Right lobe of liver (tissue), 6 donors: Measurements from ENCODE around the gene MYO1A. TPM values are rescaled to one million over a fixed set of nuclear protein-coding genes. Genes with fewer than 3 reads are reported as not detected.
A peak's percentile ranks its signal among the peaks of the same experiment; 100 is the strongest.

Experiments used
- ATAC-seq, 4 donors: fragments of 200-7000 bp; cut with Tn5 transposase; one replicate each; pipeline ENCODE4 v1.9.1; 2020; ENCODE audit warnings: mild to moderate bottlenecking in 4 of 4, moderate library complexity in 4 of 4
- DNase-seq, 3 donors: peaks; one replicate each; pipeline ENCODE4 v3.0.0-alpha.2; 2020
- H3K27ac ChIP-seq, 3 donors: fragments of 200-600 bp; one replicate each; pipeline ENCODE4 v1.8.0; 2022
- H3K27me3 ChIP-seq, 2 donors: fragments of 200-600 bp; one replicate each; pipeline ENCODE4 v1.8.0; 2022
- H3K36me3 ChIP-seq, 4 donors: fragments of 200-600 bp; sonication (generic) in 1 of 4; one replicate each; pipeline versions ENCODE4 v1.5.1 to v1.8.0; 2017 to 2022; ENCODE audit warnings: control low read depth in 1 of 4
- H3K4me1 ChIP-seq, 4 donors: fragments of 200-600 bp; sonication (generic) in 1 of 4; one replicate each; pipeline versions ENCODE4 v1.5.1 to v1.8.0; 2017 to 2022; ENCODE audit warnings: control low read depth in 1 of 4
- H3K4me3 ChIP-seq, 3 donors: fragments of 200-600 bp; one replicate each; pipeline ENCODE4 v1.8.0; 2022
- H3K9me3 ChIP-seq, 4 donors: fragments of 200-600 bp; sonication (generic) in 1 of 4; one replicate each; pipeline versions ENCODE4 v1.5.1 to v1.8.0; 2017 to 2022; ENCODE audit warnings: control low read depth in 1 of 4
- CTCF ChIP-seq, 4 donors: fragments of 200-600 bp in 3 of 4; fragments of 450-650 bp in 1 of 4; IDR thresholded peaks; one replicate each; pipeline versions ENCODE4 v1.5.1 to v1.8.0; 2016 to 2022; ENCODE audit warnings: antibody characterized with exemption in 4 of 4, mild to moderate bottlenecking in 2 of 4
- POLR2A ChIP-seq: fragments of 450-650 bp; IDR thresholded peaks from one replicate; pipeline ENCODE4 v1.6.1; 2017; ENCODE audit warnings: antibody characterized with exemption, mild to moderate bottlenecking
- WGBS: methylation state at CpG from one replicate; pipeline ENCODE4 v1.1.6; 2018; ENCODE audit warnings: low coverage, low lambda C conversion rate; ENCODE audit not compliant: insufficient coverage; ENCODE audit errors: missing lambda C conversion rate; 5-methylcytosine and 5-hydroxymethylcytosine counted together
- intact Hi-C, 2 donors: fragments of 100-400 bp; cut with DNase I; formaldehyde crosslinking; loops; one replicate each; pipeline versions ENCODE4 v1.11.2 to v1.14.1; 2022
- total RNA-seq, 6 experiments: library from RNA; depleted of rRNA in 2 of 6; stranded (reverse); fragments of >200 nt in 2 of 6; fragmentation: NEBNext Ultra II Directional in 3 of 6; extraction: Animal tissue kit (Norgen Biotek cat#: 25700) in 3 of 6; gene quantifications; one replicate each; pipeline versions ENCODE4 v1.1.0 to v1.2.4, GENCODE V29; 2016 to 2023
- donor health status: DM: no; HTN: yes; CAD: no.
- donor health status: DM: no; HTN: no; CAD: no.
- donor health status: DM: no; HTN: no; CAD: no.
- donor health status: DM: no; HTN: yes; CAD: no.
- donor health status: DM: no; HTN: yes; CAD: no.

MYO1A gene
- total RNA-seq, 6 experiments from 2014 or later, result 0.27 to 1.9 (median 0.68) TPM; not detected in 1

GRCh38 chr12:57046947-57047890 lies 2.7 kb downstream of the MYO1A start:
- Histone ChIP-seq H3K9me3 (no peaks in the 10 kb centered on the region), H3K4me3 (no peak overlapping the region), H3K36me3 (no peaks in the 10 kb centered on the region), H3K4me1 (no peaks in the 10 kb centered on the region), H3K27me3 (no peaks in the 10 kb centered on the region), H3K27ac (no peak overlapping the region)
- ATAC-seq, result peak; percentile 18 to 60 (median 41)
- intact Hi-C loops, result no loop called here
- 48% methylated on average over 3 of the region's 10 CpGs for WGBS
- DNase-seq, result no peak
- TF ChIP-seq CTCF (IDR thresholded peaks at IDR 0.05) (no peak), POLR2A (no peak)

- intact Hi-C loops, result no loop called here
- H3K4me1 ChIP-seq, result no peaks in the 10 kb centered on the region
- 50% methylated on average over 5 of the region's 6 CpGs for WGBS
These were observed 3.7 kb downstream of the MYO1A start for GRCh38 chr12:57046086-57046791.

GRCh38 chr12:57044889-57045288 lies 5.0 kb downstream of the MYO1A start:
- H3K36me3 ChIP-seq, result no peaks in the 10 kb centered on the region
- H3K9me3 ChIP-seq, result no peaks in the 10 kb centered on the region
- H3K4me3 ChIP-seq, result no peak overlapping the region
- intact Hi-C loops, result no loop called here
- H3K4me1 ChIP-seq, result no peaks in the 10 kb centered on the region
- no peak overlapping the region for H3K27ac ChIP-seq
- DNase-seq (no peak), ATAC-seq (no peak)
- no peak for TF ChIP-seq POLR2A
- no peak for TF ChIP-seq CTCF (IDR thresholded peaks at IDR 0.05)
- H3K27me3 ChIP-seq, result no peaks in the 10 kb centered on the region
- WGBS, result 89% methylated on average over 3 of the region's 3 CpGs

More at GRCh38 chr12:57046086-57046791, 3.7 kb downstream of the MYO1A start:
- ATAC-seq (peak in 2 of 4 donors; percentile 23 to 27), DNase-seq (no peak)
- no peaks in the 10 kb centered on the region for H3K36me3 ChIP-seq
- no peak for TF ChIP-seq POLR2A
- no peak for TF ChIP-seq CTCF (IDR thresholded peaks at IDR 0.05)
- H3K27ac ChIP-seq, result no peak overlapping the region
- H3K9me3 ChIP-seq, result no peaks in the 10 kb centered on the region
- H3K4me3 ChIP-seq, result no peak overlapping the region
- no peaks in the 10 kb centered on the region for H3K27me3 ChIP-seq

- no peaks in the 10 kb centered on the region for H3K9me3 ChIP-seq
- no peaks in the 10 kb centered on the region for H3K27me3 ChIP-seq
- intact Hi-C loops, result no loop called here
- no peaks in the 10 kb centered on the region for H3K36me3 ChIP-seq
- no peak for ATAC-seq
- DNase-seq, result no peak
- TF ChIP-seq CTCF (IDR thresholded peaks at IDR 0.05) (no peak), POLR2A (no peak)
- no peak overlapping the region for H3K4me3 ChIP-seq
- WGBS, result 84% methylated on average over 5 of the region's 6 CpGs
- no peak overlapping the region for H3K27ac ChIP-seq
- no peaks in the 10 kb centered on the region for H3K4me1 ChIP-seq
These were observed 5.5 kb downstream of the MYO1A start for GRCh38 chr12:57044468-57044867.
